Sciatic nerve (tissue), 2 donors: ENCODE data around the gene PPIG. TPM values are rescaled to one million over a fixed set of nuclear protein-coding genes. Genes with fewer than 3 reads are reported as not detected.

ENCODE experiments used
- ATAC-seq: fragments of 200-7000 bp; cut with Tn5 transposase; one replicate; pipeline ENCODE4 v1.9.1; 2020; ENCODE audit warnings: mild to moderate bottlenecking, moderate library complexity
- DNase-seq: peaks from one replicate; pipeline ENCODE4 v3.0.0-alpha.2; 2020; ENCODE audit warnings: low spot score
- intact Hi-C: fragments of 100-400 bp; cut with DNase I; formaldehyde crosslinking; loops from one replicate; pipeline ENCODE4 v1.14.2; 2022
- total RNA-seq: library from RNA; stranded (reverse); fragmentation: NEBNext Ultra II Directional; extraction: Animal tissue kit (Norgen Biotek cat#: 25700); gene quantifications from one replicate; pipeline ENCODE4 v1.2.1, GENCODE V29; 2021
- donor health status: DM: no; HTN: no; CAD: no.
- donor health status: DM: no; HTN: no; CAD: no.

PPIG gene
- total RNA-seq, 1 donor from 2014 or later = 76.5 TPM

GRCh38 chr2:169653636-169654035 is 69.5 kb downstream of the PPIG start:
- intact Hi-C loops = no loop called here
- ATAC-seq (no peak), DNase-seq (no peak)

GRCh38 chr2:169656164-169656563 is 72.0 kb downstream of the PPIG start:
- DNase-seq (no peak), ATAC-seq (no peak)
- intact Hi-C loops = no loop called here

GRCh38 chr2:169658877-169659276 is 74.7 kb downstream of the PPIG start:
- DNase-seq (no peak), ATAC-seq (no peak)
- intact Hi-C loops = no loop called here

GRCh38 chr2:169659320-169659719 is 75.2 kb downstream of the PPIG start:
- no peak for DNase-seq
- no peak for ATAC-seq
- intact Hi-C loops = no loop called here

- ATAC-seq (no peak), DNase-seq (no peak)
- intact Hi-C loops = no loop called here
Measured at GRCh38 chr2:169661265-169661664, 77.1 kb downstream of the PPIG start.

- ATAC-seq = no peak
- no peak for DNase-seq
- intact Hi-C loops = no loop called here
Measured at GRCh38 chr2:169662744-169663143, 78.6 kb downstream of the PPIG start.

GRCh38 chr2:169663247-169663646 is 79.1 kb downstream of the PPIG start:
- DNase-seq (no peak), ATAC-seq (no peak)
- intact Hi-C loops = no loop called here

- no peak for ATAC-seq
- intact Hi-C loops = no loop called here
- DNase-seq = no peak
Measured at GRCh38 chr2:169664600-169664977, 80.4 kb downstream of the PPIG start.

GRCh38 chr2:169664978-169665930 is 81.1 kb downstream of the PPIG start:
- ATAC-seq (no peak), DNase-seq (no peak)
- intact Hi-C loops = no loop called here

- DNase-seq (no peak), ATAC-seq (no peak)
- intact Hi-C loops = no loop called here
Measured at GRCh38 chr2:169667583-169667982, 83.4 kb downstream of the PPIG start.

GRCh38 chr2:169670215-169670651 is 86.1 kb downstream of the PPIG start:
- intact Hi-C loops = no loop called here
- ATAC-seq (no peak), DNase-seq (no peak)

- intact Hi-C loops = no loop called here
- ATAC-seq = no peak
Measured at GRCh38 chr2:169670937-169671336, 86.8 kb downstream of the PPIG start.

GRCh38 chr2:169672406-169672805 is 88.3 kb downstream of the PPIG start:
- ATAC-seq = no peak
- DNase-seq = no peak
- intact Hi-C loops = no loop called here

More at GRCh38 chr2:169670937-169671336, 86.8 kb downstream of the PPIG start:
- DNase-seq = no peak

- DNase-seq = no peak
- ATAC-seq = no peak
- intact Hi-C loops = no loop called here
Measured at GRCh38 chr2:169673106-169673505, 89.0 kb downstream of the PPIG start.

GRCh38 chr2:169673921-169674320 is 89.8 kb downstream of the PPIG start:
- DNase-seq = no peak
- intact Hi-C loops = no loop called here

GRCh38 chr2:169676357-169676756 is 92.2 kb downstream of the PPIG start:
- intact Hi-C loops = no loop called here
- ATAC-seq (no peak), DNase-seq (no peak)

More at GRCh38 chr2:169673921-169674320, 89.8 kb downstream of the PPIG start:
- ATAC-seq = no peak

- no peak for ATAC-seq
- no peak for DNase-seq
- intact Hi-C loops = no loop called here
Measured at GRCh38 chr2:169676850-169677249, 92.7 kb downstream of the PPIG start.

- DNase-seq (no peak), ATAC-seq (no peak)
- intact Hi-C loops = no loop called here
Measured at GRCh38 chr2:169683054-169683424, 98.9 kb downstream of the PPIG start.

GRCh38 chr2:169683425-169684134 is 99.4 kb downstream of the PPIG start:
- no peak for ATAC-seq
- intact Hi-C loops = no loop called here
- no peak for DNase-seq

- no peak for ATAC-seq
- DNase-seq = no peak
- intact Hi-C loops = no loop called here
Measured at GRCh38 chr2:169684135-169684565, 100.0 kb downstream of the PPIG start.
